Cerebellar cortex (tissue), 1 donor: ENCODE measurements around the gene CNOT1.
"Not testable (repeated sequence)": the region's sequence is repeated elsewhere in the genome, so short reads cannot be mapped to it uniquely, and the experiment has no call there.

Experiments used
- DNase-seq: peaks from one replicate; pipeline ENCODE4 v3.0.0-alpha.2; 2015; ENCODE audit warnings: low spot score

The CNOT1 gene

DNA sequence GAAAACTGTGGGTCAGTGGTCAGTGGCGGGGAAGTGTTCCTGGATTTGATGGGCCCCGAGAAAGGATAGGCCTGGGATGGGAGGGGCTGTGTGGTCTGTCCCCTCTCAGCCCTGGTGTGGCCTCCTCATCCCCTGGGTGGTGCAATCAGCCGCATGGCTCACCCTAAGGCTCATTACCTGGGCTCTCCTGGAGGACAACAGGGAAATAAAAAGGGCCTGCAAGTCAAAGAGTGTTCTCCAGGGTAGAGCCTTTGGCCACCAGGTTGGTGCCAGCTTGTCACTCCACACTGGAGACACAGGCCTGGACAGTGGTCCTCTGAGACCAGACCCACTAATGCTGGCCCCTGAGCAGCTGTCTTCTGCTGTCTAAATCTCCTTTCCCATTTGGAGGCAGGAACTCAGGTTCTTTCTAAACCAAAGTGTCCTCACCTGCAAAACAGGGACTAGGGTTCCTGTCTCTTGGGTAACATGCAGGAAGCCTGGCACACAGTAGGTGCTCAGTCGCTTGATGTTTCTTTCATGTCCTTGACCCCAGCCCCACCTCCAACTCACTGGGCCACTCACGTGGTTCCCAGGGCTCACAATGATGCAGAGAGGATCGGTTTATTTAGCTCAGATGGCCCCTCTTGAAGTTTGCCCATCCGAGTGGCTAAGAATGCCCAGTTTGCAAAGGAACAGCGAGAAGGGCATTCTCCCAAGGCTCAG, 127.3 kb downstream of the CNOT1 start:
- no peak for DNase-seq

DNA sequence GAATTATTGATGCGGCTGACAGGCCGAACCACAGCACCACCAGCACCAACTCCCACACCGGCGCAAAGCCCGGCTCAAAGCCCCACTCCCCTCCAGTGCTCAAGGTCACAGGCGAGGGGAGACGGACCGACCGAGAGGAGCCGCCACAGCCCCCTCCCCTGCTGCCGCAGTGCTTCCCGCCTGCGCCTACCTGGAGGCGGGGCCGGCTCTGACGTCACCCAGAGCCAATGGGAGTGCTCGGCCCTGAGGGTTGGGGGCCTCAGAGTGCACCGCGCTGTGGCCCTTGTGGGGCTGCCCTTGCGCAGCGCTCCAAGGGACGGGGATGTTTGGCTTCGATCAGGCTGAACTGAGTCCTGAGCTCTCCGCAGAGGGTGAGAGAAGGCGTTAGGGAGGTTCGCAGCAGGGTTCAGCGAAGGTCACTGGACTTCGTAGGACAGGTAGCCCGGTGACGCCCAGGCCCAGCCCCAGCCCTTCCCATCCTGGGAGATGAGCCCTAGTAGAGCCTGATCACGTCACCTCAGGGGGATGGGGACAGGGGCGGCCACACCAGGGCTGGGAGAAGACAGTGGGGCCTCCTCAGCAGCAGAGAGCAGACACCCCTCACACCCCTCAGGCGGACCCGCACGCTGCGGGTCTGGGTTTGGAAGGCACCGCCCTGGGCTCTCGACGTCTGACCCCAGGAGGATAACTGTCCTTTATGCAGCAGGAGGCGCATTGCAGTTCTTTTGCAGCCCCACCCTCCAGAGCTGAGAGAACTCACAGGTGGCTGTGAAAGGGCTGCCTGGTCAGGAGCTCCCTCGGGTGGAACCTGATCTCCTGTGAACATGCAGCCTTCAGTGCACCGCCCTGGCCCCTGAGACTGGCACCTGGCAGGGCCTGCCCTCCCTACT, 128.1 kb downstream of the CNOT1 start:
- peak; percentile 57 for DNase-seq

GRCh38 chr16:58500430-58501241, 129.0 kb downstream of the CNOT1 start:
- no peak for DNase-seq

GRCh38 chr16:58499615-58500351, 129.8 kb downstream of the CNOT1 start, which contains the start of gene NDRG4:
Gene NDRG4 (plus strand): TSS chr16:58500143. CDS start chr16:58500249, 106 bp downstream.
- peak; percentile 98 for DNase-seq

DNA sequence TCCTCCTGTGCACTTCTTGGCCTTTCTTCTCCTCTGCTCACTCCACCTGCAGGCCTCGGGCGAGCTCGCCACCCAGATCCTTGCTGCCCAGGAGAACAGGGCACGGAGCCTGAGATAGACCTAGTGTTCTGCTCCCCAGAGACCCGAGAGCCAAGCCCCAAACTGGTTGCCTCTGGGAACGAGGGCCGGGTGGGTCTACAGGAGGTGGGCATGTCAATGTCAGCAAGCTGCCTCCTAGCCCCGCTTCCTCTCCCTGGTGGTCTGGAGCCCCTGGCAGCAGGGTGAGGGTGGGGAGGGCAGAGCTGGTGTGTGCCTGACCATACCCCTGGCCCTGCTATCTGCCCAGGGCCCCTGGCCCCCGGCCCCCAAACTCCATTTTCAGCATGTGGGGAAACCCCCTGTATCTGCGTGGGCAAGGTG, 130.5 kb downstream of the CNOT1 start:
- no peak for DNase-seq

GRCh38 chr16:58498341-58499091, 131.1 kb downstream of the CNOT1 start:
- DNase-seq: no peak

GRCh38 chr16:58497935-58498334, 131.7 kb downstream of the CNOT1 start:
- DNase-seq: no peak

DNA sequence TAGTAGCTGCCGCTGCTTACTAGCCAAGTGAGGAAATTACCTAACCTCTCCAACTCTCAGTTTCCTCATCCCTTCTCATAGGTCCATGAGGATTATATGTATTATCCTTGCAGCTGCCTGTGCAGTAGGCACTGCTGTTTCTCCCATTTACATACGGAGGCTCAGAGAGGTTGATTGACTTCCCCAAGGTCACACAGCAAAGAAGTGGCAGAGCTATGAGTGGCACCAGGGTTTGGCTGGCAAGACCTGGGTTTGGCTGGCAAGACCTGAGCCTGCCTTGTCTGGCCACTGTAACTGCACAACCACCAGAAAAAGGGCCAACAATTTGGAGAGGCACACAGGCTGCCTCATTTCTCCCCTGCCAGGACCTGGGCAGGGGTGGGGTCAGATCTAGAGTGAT, 132.2 kb downstream of the CNOT1 start:
- DNase-seq: no peak

DNA sequence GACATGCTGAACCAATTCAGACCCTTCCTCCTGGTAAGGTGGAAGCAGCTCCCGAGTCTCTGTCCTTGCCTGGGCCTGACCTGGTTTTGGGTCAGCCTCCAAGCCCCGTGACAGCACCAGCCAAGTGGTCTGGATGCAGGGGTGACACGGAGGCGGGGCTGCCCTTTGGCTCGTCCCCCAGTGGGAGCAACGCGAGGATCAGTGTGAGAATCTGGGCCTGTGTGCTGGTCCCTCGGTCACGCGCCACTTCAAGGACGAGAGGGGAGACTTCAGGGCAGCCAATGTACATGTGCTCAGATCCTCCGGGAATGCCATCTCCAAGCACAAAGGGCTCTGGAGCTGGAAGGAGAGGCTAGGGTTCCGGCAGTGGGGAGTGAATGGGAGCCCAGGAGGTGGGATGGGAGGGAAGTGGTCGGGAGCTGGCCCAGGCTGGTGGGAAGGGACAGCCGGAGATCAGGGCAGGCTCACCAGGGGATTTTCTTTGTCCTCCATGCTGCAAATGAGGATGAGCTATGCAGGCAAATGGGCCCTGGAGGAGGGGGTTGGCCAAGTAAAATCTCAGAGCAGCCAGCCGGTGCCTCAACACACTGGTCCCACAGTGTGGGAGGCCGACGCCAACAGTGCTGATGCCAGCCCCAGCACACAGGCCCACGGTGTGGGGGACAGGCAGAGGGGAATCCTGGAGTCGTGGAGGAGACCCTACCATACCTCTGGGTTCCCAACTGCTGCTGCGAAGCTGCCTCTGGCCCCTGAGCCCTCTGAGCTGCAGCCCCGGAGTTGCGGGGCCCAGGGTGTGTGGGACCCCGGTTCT, 133.9 kb downstream of the CNOT1 start:
- DNase-seq: no peak

GRCh38 chr16:58494981-58495520, 134.6 kb downstream of the CNOT1 start:
- peak; percentile 99 for DNase-seq

DNA sequence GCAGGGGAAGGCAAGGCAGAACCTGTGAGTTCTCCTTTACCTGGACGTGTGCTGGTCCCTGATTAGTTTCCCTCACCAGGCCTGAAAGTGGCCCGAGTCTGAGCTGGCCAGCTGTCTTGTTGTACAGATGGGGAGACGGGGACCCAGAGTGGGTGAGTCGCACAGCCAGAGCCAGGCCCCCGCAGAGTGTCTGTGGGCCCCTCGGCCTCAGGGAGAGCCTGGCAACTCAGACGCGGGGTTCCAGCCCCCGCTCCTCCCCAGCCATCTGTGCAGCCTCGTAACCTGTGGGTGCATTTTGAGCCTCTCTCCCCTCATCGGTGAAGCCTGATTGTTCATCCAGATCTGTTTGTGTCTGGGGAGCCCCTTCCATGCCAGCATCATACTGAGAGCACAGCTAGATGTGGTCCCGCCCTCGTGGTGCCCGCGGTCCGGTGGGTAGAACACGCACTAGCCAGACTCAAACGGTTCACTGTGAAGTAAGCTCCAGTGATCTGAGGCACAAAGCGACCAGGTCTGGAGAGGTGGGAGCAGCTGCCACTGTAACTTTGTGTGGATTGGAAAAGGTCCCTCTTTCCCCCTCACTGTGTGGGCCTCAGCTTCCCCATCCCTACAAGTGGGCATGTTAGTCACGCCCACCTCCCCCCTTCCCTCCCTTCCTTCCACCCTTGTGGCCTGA, 135.7 kb downstream of the CNOT1 start:
- no peak for DNase-seq

DNA sequence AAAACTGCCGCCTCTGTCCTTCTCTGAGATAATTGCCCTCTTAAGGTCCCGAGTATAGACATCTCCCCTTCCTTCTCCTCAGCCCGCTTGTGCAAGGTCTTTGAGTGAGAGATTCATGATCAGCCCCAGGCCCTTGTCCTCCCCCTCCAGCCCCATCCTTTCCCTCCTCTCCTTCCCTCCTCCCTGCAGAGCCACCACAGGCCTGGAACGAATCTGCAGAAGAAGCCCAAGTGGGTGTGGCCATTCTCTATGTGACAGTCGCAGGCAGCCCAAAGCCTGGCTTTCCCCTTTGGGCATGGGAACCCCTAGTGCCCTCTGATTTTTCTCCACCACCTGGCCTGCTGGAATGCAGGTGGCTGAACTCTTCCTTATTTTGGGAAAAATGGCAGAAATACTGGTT, 136.9 kb downstream of the CNOT1 start:
- DNase-seq: peak; percentile 76

DNA sequence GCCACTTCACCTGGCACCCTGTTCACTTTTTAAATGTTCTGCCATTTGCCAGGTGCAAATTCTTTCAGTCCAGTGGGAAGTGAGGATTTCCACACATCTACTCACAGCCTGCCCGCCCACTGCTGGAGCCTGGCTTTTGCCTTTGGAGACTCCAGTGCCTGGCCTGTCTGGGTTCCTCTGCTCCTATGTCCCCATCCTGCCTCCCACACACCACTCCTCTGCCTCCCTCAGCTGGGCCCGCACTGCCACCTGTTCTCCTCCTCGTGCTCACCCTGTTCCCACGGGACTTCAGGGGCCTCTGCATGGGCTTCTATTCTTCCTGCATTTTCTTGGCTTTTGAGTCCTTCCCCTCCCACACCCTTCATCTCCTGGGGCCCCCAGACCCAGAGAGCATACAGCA, 137.6 kb downstream of the CNOT1 start:
- DNase-seq: no peak

- not testable (repeated sequence) for DNase-seq
Observed at GRCh38 chr16:58490539-58490938, 139.1 kb downstream of the CNOT1 start.

DNA sequence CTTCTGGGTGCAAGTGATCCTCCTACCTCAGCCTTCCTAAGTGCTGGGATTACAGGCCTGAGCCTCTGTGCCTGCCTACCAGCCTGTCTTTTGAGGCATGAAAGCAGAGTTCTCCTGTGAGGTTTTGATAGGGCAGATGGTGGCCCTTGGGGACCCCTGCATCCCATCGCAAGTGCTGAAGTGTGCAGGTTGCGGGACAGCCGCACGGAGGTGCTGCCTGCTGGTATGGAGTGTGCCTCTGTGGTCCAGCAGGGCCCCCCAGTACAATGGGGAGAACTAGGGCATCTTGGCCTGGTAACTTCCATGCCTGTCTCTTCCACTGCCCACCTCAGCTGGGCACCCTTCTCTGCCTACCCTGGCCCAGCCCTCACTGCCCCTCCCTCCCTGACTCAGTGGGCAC, 139.6 kb downstream of the CNOT1 start:
- DNase-seq: no peak

DNA sequence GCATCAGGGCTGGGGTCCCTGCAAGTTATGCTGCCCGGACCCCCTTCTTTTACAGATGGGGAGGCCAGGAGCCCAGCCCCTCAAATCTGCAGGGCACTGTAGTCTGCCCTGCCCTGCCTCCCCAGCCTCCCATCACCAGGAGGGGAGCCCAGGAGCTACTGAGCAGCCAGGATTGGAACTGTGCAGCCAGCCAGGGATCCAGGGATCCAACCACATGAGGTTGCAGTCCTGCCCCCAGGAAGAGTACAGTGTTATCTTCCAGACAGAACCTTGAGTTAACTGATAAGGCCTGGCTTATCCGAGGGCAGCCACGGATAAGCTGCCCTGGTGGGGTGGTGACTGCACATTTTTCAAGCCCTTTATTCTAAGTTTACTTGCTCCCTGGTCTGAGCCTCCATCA, 141.1 kb downstream of the CNOT1 start:
- no peak for DNase-seq

DNA sequence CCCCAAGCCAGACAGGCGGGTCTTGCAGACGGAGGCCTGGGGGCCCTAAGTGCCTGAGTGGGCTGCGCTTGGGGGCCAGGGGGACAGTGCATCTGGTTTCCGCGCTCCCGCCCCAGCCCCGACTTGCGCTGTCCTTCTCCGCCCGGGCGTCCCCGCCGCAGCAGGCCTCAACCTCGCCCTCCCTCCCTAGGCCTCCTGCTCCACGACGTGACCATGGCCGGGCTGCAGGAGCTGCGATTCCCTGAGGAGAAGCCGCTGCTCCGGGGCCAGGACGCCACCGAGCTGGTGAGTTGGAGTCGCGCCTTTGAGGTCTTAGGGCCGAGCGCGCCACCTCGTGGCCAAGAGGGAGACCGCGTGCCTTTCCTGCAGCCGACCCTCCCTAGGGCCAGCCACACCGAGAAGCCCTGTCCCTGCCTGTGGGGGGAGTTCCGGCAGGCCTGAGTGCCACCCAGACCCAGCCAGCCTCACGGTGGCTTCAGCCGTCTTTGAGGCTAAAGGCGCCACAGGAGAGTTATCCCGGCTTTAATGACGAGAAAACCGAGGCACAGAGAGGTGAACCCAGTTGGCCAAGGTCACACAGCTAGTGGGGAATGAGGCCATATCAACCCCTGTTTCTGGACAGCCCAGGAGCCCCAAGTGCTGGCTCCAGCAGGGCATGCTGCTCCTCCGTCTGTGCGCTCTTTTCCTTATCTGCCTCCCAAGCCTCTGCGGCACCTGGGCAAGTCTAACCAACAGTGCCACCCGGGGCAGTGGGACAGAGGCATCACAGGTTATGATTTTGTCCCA, 141.9 kb downstream of the CNOT1 start:
- peak; percentile 88 for DNase-seq

- DNase-seq: no peak
Observed at GRCh38 chr16:58485184-58485887, 144.3 kb downstream of the CNOT1 start.
